Kidney (tissue), 14 donors: ENCODE data around the gene ZFX. TPM values are rescaled to one million over a fixed set of nuclear protein-coding genes. Genes with fewer than 3 reads are reported as not detected.

ENCODE experiments used
- DNase-seq, 5 donors: peaks; one replicate each; pipeline ENCODE4 v3.0.0-alpha.2; 2013 to 2020
- FAIRE-seq: peaks from 2 replicates; lab custom pipeline; 2012; peaks lifted over from hg19 to GRCh38; lab: Jason Lieb, UNC
- H3K27ac ChIP-seq, 2 donors: one replicate each; pipeline ENCODE4 v1.7.0; 2013; ENCODE audit warnings: low read depth in 2 of 2, low read length in 2 of 2, inconsistent platforms in 1 of 2
- H3K27me3 ChIP-seq: one replicate; pipeline ENCODE4 v1.7.1; 2013; ENCODE audit warnings: low read length, inconsistent platforms; ENCODE audit not compliant: control insufficient read depth, insufficient read depth
- H3K36me3 ChIP-seq, 3 donors: one replicate each; pipeline versions ENCODE4 v1.7.0 to v1.7.1; 2013; ENCODE audit warnings: low read length in 3 of 3, control low read depth in 1 of 3, inconsistent platforms in 1 of 3; ENCODE audit not compliant: insufficient read depth in 3 of 3, control insufficient read depth in 2 of 3
- H3K4me1 ChIP-seq, 3 donors: one replicate each; pipeline versions ENCODE4 v1.7.0 to v1.7.1; 2013; ENCODE audit warnings: low read length in 3 of 3, inconsistent platforms in 1 of 3, low read depth in 1 of 3; ENCODE audit not compliant: control insufficient read depth in 2 of 3, insufficient read depth in 2 of 3
- H3K4me3 ChIP-seq, 3 donors: one replicate each; pipeline versions ENCODE4 v1.7.0 to v1.8.1; 2013; ENCODE audit warnings: low read length in 3 of 3, control low read depth in 1 of 3, inconsistent platforms in 1 of 3
- H3K9ac ChIP-seq, 3 donors: one replicate each; pipeline versions ENCODE4 v1.7.0 to v1.7.1; 2013; ENCODE audit warnings: low read length in 3 of 3, control low read depth in 1 of 3, inconsistent platforms in 1 of 3
- H3K9me3 ChIP-seq, 3 donors: one replicate each; pipeline versions ENCODE4 v1.7.0 to v1.7.1; 2013; ENCODE audit warnings: low read length in 3 of 3, control low read depth in 1 of 3, inconsistent platforms in 1 of 3; ENCODE audit not compliant: control insufficient read depth in 2 of 3, insufficient read depth in 1 of 3
- CTCF ChIP-seq: IDR thresholded peaks from 3 replicates; pipeline ENCODE4 v1.5.1; 2012; ENCODE audit warnings: mild to moderate bottlenecking, moderate library complexity, borderline replicate concordance; ENCODE audit not compliant: insufficient read depth; ENCODE audit errors: extremely low read depth
- intact Hi-C: fragments of 100-400 bp; cut with DNase I; formaldehyde crosslinking; loops from one replicate; pipeline ENCODE4 v1.11.1; 2022
- polyA plus RNA-seq: library from polyadenylated mRNA; stranded (reverse); fragments of 350-450 nt; fragmentation: Illumina TruSeq; extraction: RNeasy Lipid Tissue Mini Kit (QIAGEN cat#74804); gene quantifications from one replicate; pipeline ENCODE4 v1.2.3, GENCODE V29; 2014; ENCODE audit warnings: low read depth, low replicate concordance; ENCODE audit not compliant: insufficient read depth
- total RNA-seq: library from RNA; stranded (reverse); fragmentation: NEBNext Ultra II Directional; extraction: Animal tissue kit (Norgen Biotek cat#: 25700); gene quantifications from one replicate; pipeline ENCODE4 v1.2.1, GENCODE V29; 2021
- donor health status: control.
- donor health status: control.
- donor health status: control.
- donor health status: control.
- donor health status: control.
- donor health status: DM: yes; HTN: yes; CAD: no.
- donor health status: Normal renal cell carcinoma (clear cell type).

The ZFX gene
- total and polyA plus RNA-seq, 2 donors from 2014 or later, result 5.0 to 58.3 TPM

GRCh38 chrX:24241822-24242648 is 92.5 kb downstream of the ZFX start:
- H3K9me3 ChIP-seq, result no peaks in the 10 kb centered on the region
- peaks cover 2% of the 10 kb centered on the region for H3K27me3 ChIP-seq
- H3K27ac ChIP-seq, result no peak overlapping the region
- DNase-seq (peak in 3 of 5 donors; percentile 16 to 56 (median 55)), FAIRE-seq (peak; percentile 47)
- intact Hi-C loops, result no loop called here
- no peaks in the 10 kb centered on the region for H3K36me3 ChIP-seq
- H3K9ac ChIP-seq, result no peak overlapping the region
- no peaks in the 10 kb centered on the region for H3K4me1 ChIP-seq
- TF ChIP-seq CTCF, result no peak
- no peak overlapping the region for H3K4me3 ChIP-seq

GRCh38 chrX:24242649-24243175 is 93.2 kb downstream of the ZFX start:
- no peaks in the 10 kb centered on the region for H3K9me3 ChIP-seq
- no peak for TF ChIP-seq CTCF
- intact Hi-C loops, result no loop called here
- no peak for DNase-seq
- no peak overlapping the region for H3K4me3 ChIP-seq
- no peaks in the 10 kb centered on the region for H3K4me1 ChIP-seq
- H3K9ac ChIP-seq, result no peak overlapping the region
- no peak for FAIRE-seq
- peaks cover 2% of the 10 kb centered on the region for H3K27me3 ChIP-seq
- no peaks in the 10 kb centered on the region for H3K36me3 ChIP-seq
- H3K27ac ChIP-seq, result no peak overlapping the region

GRCh38 chrX:24243188-24243587 is 93.7 kb downstream of the ZFX start:
- intact Hi-C loops, result no loop called here
- peaks cover 2% of the 10 kb centered on the region for H3K27me3 ChIP-seq
- H3K27ac ChIP-seq, result no peak overlapping the region
- H3K4me1 ChIP-seq, result no peaks in the 10 kb centered on the region
- no peak overlapping the region for H3K4me3 ChIP-seq
- TF ChIP-seq CTCF, result no peak
- DNase-seq (no peak), FAIRE-seq (no peak)
- H3K9ac ChIP-seq, result no peak overlapping the region
- H3K9me3 ChIP-seq, result no peaks in the 10 kb centered on the region
- no peaks in the 10 kb centered on the region for H3K36me3 ChIP-seq
